Measurements from ENCODE around the gene KLK6.
A peak's percentile ranks its signal among the peaks of the same experiment; 100 is the strongest.

KLK6 gene

DNA sequence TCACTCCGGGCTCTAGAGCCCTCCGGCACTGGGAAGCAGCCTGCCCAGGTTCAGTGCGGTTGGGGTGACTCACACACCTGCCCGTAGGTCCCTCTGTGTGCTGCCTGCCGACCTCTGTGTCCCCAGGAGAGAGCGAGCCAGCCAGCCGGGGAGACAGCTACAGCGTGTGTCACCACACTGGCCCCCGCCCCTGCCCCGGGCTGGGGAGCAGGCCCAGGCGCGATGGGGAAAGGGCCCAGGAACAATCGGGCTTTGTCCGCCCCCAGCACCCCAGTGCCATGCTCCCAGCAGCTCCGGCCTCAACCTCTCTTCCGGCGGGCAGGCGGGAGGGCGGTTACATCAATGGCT lies at the start of gene KLK6:
KLK6 (minus strand) TSS at position 179 of the 348 bp plus-strand sequence. CDS start 1,487 bp downstream, outside the sequence.
- DNase-seq (ENCODE audit: low spot score), result peak; percentile 91

DNA sequence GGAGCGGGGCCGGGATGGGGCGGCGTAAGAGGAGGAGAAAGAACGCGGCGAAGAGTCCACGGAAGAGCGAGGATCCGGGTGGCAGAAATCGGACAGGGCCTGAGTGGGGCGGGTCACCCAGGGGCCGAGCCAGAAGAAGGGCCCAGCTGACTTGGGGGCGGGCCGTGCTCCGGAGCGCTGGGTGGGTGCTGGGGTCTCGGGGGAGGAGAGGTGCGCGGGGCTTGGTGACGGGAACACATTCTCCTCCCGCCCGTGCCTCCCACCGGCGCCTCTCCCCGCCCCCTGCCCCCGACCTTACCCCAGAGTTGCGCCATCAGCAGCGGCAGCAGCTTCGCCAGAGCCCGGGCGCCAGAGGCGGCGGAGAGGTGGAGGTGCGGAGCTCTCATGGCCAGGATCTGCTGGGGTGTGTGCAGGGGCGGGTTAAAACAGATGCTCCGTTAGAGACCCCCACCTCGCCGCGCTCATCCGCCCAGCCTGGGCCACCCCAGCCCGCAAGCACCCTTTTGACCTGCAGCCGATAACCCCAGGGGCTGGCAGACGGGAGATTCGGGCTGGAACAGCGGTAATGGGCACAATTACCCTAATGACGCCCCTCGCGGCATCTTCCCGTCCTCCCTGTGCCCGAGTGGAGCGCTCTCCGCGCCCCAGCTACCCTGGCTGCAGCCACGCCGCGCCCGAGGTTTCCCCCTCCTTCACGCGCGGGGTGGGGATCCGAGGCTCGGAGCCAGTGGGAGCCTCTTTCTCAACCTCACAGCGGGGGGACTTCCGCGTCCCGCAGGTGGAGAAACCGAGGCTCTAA lies 49.6 kb upstream of the KLK6 start:
- no peak for DNase-seq (ENCODE audit: low spot score)

DNA sequence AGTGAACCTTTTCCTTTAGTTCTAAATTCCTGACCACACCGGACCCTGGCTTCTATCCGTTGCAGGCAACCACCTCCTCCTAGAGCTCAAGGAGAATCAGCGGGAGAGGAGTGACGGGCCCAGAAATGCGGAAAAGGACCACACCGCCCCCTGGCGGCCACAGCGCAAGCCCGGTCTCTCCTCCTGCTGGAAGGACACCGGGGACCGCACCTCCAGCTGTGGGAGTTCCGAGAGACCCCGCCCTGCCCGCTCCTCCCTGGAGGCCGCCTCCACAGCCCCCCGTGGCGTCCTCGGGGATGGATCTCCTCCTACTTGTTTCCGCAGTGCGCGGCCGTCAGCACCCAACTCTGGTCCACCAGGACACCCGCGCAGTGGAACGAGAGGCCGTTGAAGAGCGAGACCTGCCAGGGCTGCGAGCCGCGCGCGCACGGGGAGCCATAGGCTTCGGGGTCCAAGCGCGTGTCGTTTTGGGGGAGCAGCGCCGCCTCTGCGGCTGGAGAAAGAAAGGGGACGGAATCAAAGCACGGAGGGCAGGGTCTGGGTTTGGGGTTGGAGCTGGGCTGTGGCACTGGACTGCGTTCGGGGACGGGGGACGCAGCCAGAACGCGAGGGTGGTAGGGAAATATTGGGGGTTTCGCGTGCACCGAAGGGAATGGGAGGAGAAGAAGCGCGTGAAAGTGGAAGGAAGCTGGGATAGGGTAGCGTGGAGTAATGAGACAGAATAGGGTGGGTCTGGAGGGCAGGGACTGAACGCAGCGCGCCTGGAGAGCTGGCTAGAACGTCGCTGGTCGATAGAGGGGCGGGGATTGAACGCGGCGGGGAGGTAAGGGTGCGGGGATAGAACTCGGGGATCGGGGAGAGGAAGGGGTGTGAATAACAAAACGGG lies 47.6 kb upstream of the KLK6 start:
- DNase-seq (ENCODE audit: low spot score), result peak; percentile 59

DNA sequence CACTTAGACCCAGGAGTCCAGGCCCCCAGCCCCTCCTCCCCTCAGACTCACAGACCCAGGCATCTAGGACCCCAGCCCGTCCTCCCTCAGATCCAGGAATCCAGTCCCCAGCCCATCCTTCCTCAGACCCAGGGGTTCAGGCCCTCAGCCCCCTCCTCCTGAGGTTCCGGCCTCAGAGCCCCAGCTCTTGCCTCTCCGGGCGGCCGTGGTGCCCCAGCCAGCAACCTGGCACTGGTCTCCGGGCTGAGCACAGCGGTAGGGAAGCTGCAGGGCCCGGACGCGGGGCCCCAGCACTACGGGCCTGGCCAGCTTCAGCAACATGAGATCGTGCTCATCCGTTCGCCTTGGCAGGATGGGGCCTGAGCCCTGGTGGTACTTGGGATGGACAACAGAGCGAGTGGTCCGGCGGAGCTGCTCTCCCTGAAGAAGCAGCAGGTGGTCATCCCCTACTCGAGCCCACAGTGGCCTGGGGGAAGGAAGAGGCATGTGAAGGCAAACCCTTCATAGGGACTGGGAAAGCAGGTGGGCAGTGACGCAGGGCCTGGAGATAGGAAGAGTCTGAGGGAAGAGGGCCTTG lies 46.4 kb upstream of the KLK6 start:
- no peak for DNase-seq (ENCODE audit: low spot score)

DNA sequence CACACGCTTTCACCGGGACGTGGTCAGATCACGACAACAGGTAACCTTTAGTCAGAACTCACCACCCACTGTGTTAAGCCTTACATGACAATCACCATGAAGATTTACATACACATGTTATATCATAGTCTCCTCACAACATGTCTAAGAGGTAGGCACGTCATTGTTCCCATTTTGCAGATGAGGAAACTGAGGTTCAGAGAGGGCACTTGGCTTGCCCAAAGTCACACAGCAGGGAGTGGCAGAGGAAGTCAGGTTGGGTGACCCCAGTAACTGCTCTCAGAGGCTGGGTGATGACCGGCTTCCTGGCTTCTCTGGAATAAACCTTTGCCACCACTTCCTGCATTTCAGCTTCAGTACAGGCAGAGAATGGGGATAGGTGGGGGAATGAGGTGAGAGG lies 44.9 kb upstream of the KLK6 start:
- DNase-seq (ENCODE audit: low spot score), result no peak

DNA sequence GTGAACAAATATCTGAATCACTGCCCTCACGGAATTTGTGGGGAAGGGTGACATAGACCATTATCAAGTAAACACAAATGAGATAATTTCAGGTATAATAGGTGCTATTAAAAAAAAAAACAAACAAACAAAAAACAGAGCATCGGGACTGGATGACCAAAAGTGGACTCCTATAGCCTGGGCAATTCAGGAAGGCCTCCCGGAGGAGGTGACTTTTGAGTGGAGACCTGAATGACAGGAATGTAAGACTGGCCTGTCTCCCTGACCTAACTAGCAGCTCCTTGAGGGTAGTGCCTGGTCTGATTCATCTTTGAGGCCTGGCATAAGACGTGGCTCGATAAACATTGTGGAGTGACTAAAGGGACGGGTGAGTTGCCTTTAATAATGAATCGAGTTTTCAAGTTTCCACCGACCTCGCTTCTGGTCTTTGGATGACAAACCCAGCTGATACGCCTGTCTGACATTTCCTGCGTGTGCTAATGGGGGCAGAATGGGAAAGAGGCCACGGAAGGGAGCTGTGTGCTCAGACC lies 43.3 kb upstream of the KLK6 start:
- DNase-seq (ENCODE audit: low spot score), result no peak

DNA sequence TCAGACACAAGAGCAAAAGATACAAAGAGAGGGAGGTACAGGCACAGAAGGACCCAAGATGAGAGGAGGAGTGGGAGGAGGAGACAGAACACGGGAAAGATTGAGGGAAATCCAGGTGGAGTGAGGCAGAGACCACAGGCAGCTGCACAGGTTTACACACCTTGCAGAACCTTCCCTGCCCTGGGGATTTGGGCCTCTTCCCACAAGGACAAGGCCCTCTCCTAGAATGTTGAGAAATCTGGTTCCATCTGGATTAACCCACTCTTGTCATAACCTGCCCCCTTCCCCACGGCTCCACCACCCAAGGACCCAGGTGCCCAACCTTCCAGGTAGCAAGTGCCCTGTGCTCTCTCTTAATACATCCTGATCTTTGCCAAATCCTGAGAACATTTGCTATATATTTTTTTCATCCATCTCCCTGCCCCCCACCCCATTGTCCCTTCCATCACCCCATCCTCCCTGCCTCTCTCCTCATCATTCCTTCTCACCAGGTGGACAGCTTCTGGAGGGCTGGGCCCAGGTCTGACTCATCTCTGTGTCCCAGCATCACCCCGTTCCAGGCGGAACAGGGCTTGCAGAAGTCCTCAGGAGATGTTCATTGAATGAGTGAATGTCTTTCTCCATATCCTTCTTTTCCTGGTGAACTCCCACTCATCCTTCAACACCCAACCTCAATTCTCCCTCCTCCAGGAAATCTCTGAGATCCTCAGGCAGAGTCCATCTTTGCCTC lies 40.8 kb upstream of the KLK6 start:
- DNase-seq (ENCODE audit: low spot score), result no peak

DNA sequence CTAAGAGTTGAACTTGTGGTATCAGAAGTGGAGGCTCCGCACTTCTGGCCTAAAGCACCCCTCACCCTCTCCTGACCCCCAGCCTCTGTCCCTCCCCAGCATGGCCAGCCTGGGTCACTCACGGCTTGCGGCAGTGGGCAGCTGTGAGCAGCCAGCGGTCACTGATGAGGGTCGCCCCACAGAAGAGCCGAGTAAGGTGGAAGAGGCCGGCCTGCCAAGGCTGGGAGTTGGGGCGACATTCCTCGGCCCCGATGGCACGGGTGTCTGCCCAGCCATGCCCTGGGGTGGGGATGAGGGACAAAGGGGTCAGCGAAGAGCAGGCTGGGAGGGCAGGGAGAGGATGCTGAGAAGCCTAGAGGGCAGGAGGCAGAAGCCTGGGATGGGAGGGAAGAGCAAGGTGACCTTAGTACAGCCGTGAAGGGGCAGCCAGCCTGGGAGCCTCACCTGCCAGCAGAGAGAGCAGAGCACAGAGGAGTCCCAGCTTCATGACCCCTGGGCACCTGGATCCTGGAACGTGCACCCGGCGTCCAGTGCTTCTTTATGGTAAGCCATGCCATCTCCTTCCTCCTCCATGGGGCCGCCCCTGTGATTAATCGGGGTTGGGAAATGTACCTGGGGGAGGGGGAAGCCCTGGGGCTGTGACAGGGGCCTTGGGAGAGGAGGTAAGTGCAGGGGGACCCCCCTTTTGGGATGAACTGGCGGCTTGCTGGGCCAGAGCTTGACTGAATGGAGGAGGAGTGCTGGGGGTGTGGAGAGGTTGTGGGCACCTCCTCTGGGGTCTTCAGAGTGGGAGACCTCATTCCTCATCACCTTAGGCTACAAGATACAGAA lies 39.9 kb upstream of the KLK6 start:
- no peak for DNase-seq (ENCODE audit: low spot score)

DNA sequence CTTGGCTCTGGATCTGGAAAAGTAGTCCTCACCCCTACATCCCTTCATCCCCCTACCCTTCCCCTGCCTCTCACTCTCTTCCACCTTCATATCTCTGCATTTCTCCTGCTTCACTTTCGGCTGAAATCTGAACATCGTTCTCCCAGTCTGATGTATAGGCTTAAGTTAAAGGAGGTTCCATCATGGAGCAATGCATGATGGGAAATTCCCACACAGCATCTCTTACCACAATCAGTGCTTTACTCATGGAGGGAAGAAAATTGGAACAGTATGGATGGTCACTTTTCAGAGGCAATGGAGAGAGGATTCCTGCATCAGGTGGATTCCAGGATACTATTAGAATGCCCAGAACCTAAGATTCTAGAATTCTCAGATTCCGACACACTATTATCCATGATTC lies 38.1 kb upstream of the KLK6 start:
- DNase-seq (ENCODE audit: low spot score), result no peak

DNA sequence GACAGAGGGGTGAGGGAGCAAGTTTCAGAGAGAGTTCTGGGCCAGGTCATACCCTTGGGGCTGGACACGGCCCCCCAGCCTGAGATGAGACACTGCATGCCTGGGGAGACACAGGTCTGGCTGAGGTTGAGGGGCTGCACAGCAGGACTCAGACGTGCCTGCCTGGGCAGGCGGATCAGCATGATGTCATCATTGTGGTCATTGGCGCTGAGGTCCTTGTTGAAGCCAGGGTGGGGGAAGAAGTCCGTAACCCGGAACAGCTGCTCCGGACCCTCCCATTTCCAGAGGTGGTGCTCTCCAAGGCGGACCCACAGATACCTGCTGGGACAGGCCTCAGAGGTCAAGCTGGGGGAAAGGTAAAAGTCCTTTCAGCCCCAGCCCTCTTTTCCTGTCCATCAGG lies 37.0 kb upstream of the KLK6 start:
- no peak for DNase-seq (ENCODE audit: low spot score)

DNA sequence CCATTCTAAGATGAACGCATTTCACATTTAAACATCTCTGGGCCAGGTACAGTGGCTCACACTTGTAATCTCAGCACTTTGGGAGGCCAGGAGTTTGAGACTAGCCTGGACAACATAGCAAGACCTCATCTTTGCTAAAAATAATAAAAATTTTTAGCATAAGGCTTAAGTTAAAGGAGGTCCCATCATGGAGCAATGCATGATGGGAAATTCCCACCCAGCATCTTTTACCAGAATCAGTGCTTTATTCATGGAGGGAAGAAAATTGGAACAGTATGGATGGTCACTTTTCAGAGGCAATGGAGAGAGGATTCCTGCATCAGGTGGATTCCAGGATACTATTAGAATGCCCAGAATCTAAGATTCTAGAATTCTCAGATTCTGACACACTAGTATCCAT lies 35.9 kb upstream of the KLK6 start:
- no peak for DNase-seq (ENCODE audit: low spot score)

DNA sequence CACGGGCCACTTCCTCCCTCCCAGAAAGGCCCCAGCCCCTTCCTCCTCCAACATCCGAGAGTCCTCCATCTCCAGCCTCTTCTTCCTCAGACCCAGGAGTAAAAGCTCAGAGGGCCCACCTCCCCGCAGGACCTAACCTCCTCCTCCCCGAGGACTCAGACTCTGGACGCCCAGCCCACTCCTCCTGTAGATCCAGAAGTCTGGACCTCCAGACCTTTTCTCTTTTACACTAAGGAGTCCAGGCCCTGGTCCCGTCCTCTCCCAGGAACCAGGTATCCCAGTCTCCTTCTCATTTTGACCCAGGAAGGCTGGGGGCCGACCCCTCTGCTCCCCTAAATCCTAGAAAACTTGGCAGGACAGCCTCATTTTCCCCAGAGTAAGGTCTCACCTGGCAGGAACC lies 33.9 kb upstream of the KLK6 start:
- no peak for DNase-seq (ENCODE audit: low spot score)

DNA sequence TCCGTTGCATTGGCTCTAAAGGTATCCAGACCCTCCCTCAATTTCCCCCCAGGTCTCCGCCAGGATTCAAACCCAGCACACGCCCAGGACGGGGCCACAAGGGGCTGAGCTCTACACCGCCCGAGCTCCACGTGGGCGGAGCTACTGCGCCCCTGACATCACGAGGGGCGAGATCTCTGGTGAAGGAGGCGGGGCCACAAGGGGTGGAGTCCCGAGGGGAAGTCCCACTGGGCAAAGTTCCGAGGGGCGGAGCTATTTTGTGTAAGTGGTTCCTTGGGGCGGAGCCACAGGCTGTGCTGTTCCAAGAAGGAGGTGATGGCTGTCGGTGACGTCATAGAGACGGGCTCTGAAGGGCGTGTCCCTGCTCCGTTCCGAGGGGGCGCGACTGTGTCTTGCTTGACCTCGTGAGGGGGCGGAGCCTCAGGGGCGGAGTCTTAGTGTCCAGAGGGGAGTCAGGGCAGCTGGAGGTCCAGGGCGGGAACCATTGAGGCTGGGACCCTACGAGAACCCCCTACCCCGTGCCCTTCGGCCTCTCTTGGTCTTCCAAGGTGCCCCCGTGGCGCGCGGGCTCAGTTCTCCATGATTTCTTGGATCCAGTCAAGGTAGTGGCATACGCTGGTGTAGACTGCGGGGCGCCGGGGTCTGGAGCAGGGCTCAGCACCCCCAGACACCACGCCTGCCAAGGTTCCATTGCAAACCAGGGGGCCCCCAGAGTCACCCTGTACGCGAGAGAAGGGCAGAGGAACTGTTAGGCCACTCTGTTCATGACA lies 33.3 kb upstream of the KLK6 start:
- DNase-seq (ENCODE audit: low spot score), result peak; percentile 21

DNA sequence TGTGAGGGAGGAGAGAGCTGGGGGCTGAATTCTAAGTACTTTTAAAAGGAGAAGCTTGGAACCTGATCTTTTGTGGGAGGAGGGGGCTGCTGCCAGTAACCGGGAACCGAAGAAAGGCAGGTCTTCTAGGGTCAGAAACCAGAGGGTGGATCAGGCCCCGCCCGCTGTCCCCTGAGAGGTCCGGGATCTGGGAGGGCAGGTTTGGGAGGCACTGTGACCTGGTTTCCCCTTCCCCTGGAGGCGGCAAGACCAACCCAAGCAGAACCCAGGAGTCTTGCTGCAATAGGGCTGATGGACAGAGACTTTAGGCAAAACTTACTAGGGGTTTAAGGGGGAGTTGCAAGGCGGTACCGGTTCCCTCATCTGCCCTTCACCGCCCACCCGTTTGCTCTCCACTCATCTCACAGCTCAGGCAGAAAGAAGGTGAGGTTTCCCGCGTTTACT lies 32.7 kb upstream of the KLK6 start:
- no peak for DNase-seq (ENCODE audit: low spot score)

DNA sequence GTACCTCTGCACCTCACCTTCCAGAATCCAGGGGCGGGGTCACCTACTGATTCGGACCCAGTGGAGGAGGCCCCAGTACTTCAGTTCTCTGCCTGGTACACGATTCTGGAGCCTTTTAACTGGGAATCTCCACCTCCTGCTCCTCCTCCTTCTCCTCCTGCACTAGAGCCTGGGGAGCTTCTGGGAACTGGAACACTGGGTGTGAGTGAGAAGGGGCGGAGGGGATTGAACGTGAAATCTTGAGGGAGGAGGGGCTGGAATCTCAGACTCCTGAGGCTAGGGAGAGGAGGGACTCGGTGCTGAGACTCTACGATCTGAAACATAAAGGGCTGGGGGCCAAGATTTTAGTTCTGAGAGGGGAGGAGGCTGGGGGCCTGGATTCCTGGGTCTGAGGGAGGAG lies 32.1 kb upstream of the KLK6 start, which contains the start of gene KLK8:
KLK8 (minus strand) TSS at position 90 of the 400 bp plus-strand sequence. CDS start 437 bp downstream, outside the sequence.
- DNase-seq (ENCODE audit: low spot score), result no peak

DNA sequence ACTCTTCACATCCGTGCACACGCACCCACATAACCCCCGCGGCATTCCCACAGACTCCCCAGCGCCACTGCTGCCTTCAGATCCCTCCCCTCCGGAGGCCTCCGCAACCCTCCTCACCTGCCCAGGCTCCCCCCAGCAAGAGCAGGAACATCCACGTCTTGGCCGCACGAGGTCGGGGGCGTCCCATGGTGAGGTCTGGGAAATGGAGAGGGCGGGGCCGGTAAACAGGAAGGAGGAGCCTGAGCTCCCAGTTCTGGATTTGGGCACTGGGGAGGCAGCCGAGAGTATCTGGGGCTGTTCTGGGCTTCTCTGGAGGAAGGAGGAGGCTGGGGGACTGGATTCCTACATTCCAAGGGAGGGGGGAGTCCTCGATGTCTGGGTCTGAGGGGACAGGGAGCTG lies 31.6 kb upstream of the KLK6 start:
- DNase-seq (ENCODE audit: low spot score), result no peak

DNA sequence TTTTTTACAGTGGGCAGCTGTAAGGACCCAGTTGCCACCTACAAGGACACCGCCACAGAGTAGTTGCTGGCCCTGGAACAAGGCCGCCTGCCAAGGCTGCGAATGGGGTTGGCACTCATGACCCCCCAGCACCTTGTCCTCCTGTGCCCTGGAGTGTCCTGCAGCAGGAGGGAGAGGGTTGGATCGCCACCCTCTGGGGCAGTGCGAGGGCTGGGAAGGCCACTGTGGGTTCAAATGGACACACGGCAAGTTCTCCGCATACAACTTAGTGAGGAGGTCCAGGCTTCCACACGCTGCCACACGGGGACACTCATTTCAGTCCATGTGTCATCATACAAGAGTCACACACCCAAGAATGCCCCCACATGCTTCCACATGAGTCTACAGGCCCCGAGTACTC lies 31.0 kb upstream of the KLK6 start:
- no peak for DNase-seq (ENCODE audit: low spot score)

DNA sequence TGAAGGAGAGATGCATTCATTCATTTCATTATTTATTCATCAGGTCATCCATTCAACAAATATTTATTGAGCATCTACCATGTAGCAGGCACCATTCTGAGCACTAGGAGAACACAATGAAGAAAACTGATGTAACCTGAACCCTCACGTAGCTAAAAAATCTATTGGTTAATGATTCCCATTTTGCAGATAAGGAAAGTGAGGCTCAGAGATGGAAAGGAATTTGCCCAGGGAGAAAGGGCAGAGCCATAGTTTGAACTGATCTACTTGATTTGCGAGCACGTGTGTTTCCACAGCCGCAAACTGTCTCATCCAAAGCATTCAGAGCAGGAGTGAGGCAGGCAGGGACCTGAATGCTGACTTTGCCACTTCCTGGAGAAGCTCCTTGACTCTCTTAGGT lies 29.3 kb upstream of the KLK6 start:
- DNase-seq (ENCODE audit: low spot score), result no peak

DNA sequence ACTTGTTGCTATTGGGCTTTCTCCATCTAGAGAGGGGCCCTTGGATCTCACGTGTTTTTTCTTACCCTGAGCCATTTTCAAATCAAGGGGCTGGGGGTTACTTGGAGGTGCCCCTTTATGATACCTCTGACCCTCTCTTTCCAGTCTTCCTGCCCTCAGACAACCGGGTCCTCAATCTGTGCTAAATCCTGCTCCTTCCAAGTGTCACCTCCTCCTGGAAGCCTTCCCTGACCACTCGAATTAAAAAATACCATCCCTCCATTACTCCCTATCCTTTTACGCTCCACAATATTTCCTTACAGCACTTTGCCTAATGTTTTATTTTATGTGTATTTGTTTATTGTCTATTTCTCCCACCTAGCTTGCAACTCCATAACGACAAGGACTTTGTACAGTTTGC lies 28.7 kb upstream of the KLK6 start:
- no peak for DNase-seq (ENCODE audit: low spot score)

DNA sequence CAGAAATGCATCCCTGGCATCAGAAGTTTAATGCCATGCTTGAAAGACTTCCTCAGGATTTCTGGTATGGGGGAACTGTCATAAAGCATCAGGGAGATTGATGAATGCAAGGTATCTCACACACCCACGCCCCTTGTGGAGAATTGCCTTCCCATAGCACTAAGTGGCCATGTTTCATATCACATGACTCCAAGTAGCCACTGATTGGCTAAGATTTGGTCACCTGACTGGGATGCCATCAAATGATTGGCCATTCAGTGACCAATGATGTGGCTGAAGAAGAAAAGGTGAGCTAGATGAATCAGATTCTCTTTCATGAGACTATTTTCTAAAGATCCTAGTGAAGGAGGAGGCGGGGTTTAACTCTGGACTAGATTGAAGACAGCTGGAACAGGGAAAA lies 24.7 kb upstream of the KLK6 start:
- no peak for DNase-seq (ENCODE audit: low spot score)
